K562 (cell line): Measurements from ENCODE around the gene SAP25. TPM values are rescaled to one million over a fixed set of nuclear protein-coding genes. Genes with fewer than 3 reads are reported as not detected.
A peak's percentile ranks its signal among the peaks of the same experiment; 100 is the strongest.

ENCODE experiments used
- ATAC-seq: fragments of 200-7000 bp; cut with Tn5 transposase; 3 replicates; pipeline ENCODE4 v1.9.1; 2020; ENCODE audit warnings: moderate library complexity
- BruUV-seq: library from RNA; stranded (reverse); fragments of 400-500 nt; replicated peaks from 2 replicates; lab custom pipeline; 2021; lab: Mats Ljungman, UMichigan
- CTCF ChIA-PET: fragments of 300-600 bp; formaldehyde crosslinking; extraction: SDS; loops from one replicate; lab custom pipeline; 2021; ENCODE audit warnings: low intra/inter-chr PET ratio; lab: Yijun Ruan, JAX
- POLR2A ChIA-PET: fragments of 300-600, 350-650 bp; sonication (Branson Sonifier 250); formaldehyde crosslinking; extraction: SDS; loops from one replicate; lab custom pipeline; 2021; ENCODE audit warnings: antibody characterized with exemption, inconsistent platforms; lab: Yijun Ruan, JAX
- DNase-seq, 4 experiments: peaks; one replicate each; pipeline versions ENCODE4 v3.0.0 to v3.0.0-alpha.2; 2011 to 2018; ENCODE audit warnings: low spot score in 3 of 4, mixed read lengths in 3 of 4; ENCODE audit errors: extremely low read depth in 1 of 4
- FAIRE-seq: peaks from 2 replicates; lab custom pipeline; 2011; peaks lifted over from hg19 to GRCh38; lab: Jason Lieb, UNC
- H2AFZ ChIP-seq: 2 replicates; pipeline ENCODE4 v1.6.0; 2011; ENCODE audit warnings: low read depth, low read length, control low read depth, inconsistent platforms
- H3K27ac ChIP-seq: fragments of 200-600 bp; 3 replicates; pipeline ENCODE4 v1.8.0; 2011; ENCODE audit warnings: low read depth, mild to moderate bottlenecking, control low read depth, inconsistent platforms, low read length, moderate library complexity, mixed read lengths; ENCODE audit errors: extremely low read depth
- H3K27me3 ChIP-seq, 2 experiments: fragments of 300-600 bp in 1 of 2; 2 replicates in 1 of 2; 3 replicates in 1 of 2; pipeline versions ENCODE4 v1.6.0 to v1.8.0; 2011; ENCODE audit warnings: inconsistent platforms in 2 of 2, low read length in 2 of 2, mild to moderate bottlenecking in 1 of 2, mixed read lengths in 1 of 2, moderate library complexity in 1 of 2; ENCODE audit not compliant: control insufficient read depth in 2 of 2, insufficient read depth in 2 of 2
- H3K36me3 ChIP-seq: fragments of 300-600 bp; 3 replicates; pipeline ENCODE4 v1.8.0; 2011; ENCODE audit warnings: mild to moderate bottlenecking, low read length, inconsistent platforms; ENCODE audit not compliant: control insufficient read depth, insufficient read depth
- H3K4me1 ChIP-seq, 2 experiments: fragments of 200-600 bp in 1 of 2; replicated peaks in 1 of 2; 2 replicates in 1 of 2; 3 replicates in 1 of 2; pipeline versions ENCODE4 v1.5.1 to v1.8.0; 2011; ENCODE audit warnings: inconsistent platforms in 2 of 2, low read length in 2 of 2, mild to moderate bottlenecking in 1 of 2, mixed read lengths in 1 of 2, moderate library complexity in 1 of 2; ENCODE audit not compliant: control insufficient read depth in 2 of 2, insufficient read depth in 2 of 2
- H3K4me2 ChIP-seq: 2 replicates; pipeline ENCODE4 v1.6.1; 2011; ENCODE audit warnings: low read length, control low read depth, inconsistent platforms, mixed read lengths; ENCODE audit not compliant: insufficient read depth
- H3K4me3 ChIP-seq: fragments of 200-600 bp; sonication (generic), shearing (Covaris generic); 2 replicates; pipeline ENCODE4 v1.5.1; 2016; ENCODE audit warnings: control low read depth, inconsistent platforms
- H3K79me2 ChIP-seq: fragments of 200-600 bp; 3 replicates; pipeline ENCODE4 v1.8.0; 2011; ENCODE audit warnings: low read length, inconsistent platforms; ENCODE audit not compliant: control insufficient read depth, insufficient read depth
- H3K9ac ChIP-seq, 2 experiments: 2 replicates each; pipeline versions ENCODE4 v1.6.0 to v1.6.1; 2011; ENCODE audit warnings: low read depth in 2 of 2, low read length in 2 of 2, control low read depth in 1 of 2, inconsistent platforms in 1 of 2, mild to moderate bottlenecking in 1 of 2, mixed read lengths in 1 of 2; ENCODE audit not compliant: insufficient read depth in 1 of 2
- H3K9me1 ChIP-seq: one replicate; pipeline ENCODE4 v1.6.0; 2011; ENCODE audit warnings: inconsistent platforms, mild to moderate bottlenecking, low read length, moderate library complexity; ENCODE audit not compliant: control insufficient read depth, insufficient read depth
- H3K9me3 ChIP-seq: replicated peaks from 2 replicates; pipeline ENCODE4 v1.5.1; 2011; ENCODE audit warnings: low read depth, low read length, inconsistent platforms; ENCODE audit not compliant: control insufficient read depth, insufficient read depth
- H4K20me1 ChIP-seq: replicated peaks from 2 replicates; pipeline ENCODE4 v1.6.1; 2011; ENCODE audit warnings: low read length, inconsistent platforms, mixed read lengths; ENCODE audit not compliant: control insufficient read depth, insufficient read depth
- BRD4 ChIP-seq: fragments of 200-600 bp; sonication (generic); IDR thresholded peaks from 2 replicates; pipeline ENCODE4 v1.6.1; 2017; ENCODE audit warnings: inconsistent platforms
- C11orf30 ChIP-seq: fragments of 450-650 bp; IDR thresholded peaks from 2 replicates; pipeline ENCODE4 v1.6.1; 2016; ENCODE audit warnings: low read depth, mild to moderate bottlenecking
- CCAR2 ChIP-seq: fragments of 200-400 bp; formaldehyde crosslinking; IDR thresholded peaks from 2 replicates; pipeline ENCODE4 v1.6.1; 2017; ENCODE audit warnings: mild to moderate bottlenecking, low read depth, low read length
- CCNT2 ChIP-seq: IDR thresholded peaks from 2 replicates; pipeline ENCODE4 v1.6.1; 2011; ENCODE audit warnings: borderline replicate concordance, low read depth, mild to moderate bottlenecking, moderate library complexity, mixed read lengths, low read length; ENCODE audit not compliant: insufficient read length; ENCODE audit errors: extremely low read depth
- E4F1 ChIP-seq: fragments of 250-450 bp; sonication (Bioruptor Pico); IDR thresholded peaks from 2 replicates; pipeline ENCODE4 v1.5.0; 2021; ENCODE audit warnings: mild to moderate bottlenecking, borderline replicate concordance
- EHMT2 ChIP-seq: fragments of 450-650 bp; IDR thresholded peaks from 2 replicates; pipeline ENCODE4 v1.6.1; 2018; ENCODE audit warnings: antibody characterized with exemption
- ESRRA ChIP-seq: fragments of 450-650 bp; IDR thresholded peaks from 2 replicates; pipeline ENCODE4 v1.6.1; 2014; ENCODE audit warnings: low read depth, mild to moderate bottlenecking, moderate library complexity, borderline replicate concordance
- GTF2A2 ChIP-seq: IDR thresholded peaks from 2 replicates; pipeline ENCODE4 v1.6.1; 2016; ENCODE audit warnings: mild to moderate bottlenecking, missing genetic modification characterization, missing compliant biosample characterization
- POLR2A ChIP-seq: fragments of 450-650 bp; conservative IDR thresholded peaks from 2 replicates; pipeline ENCODE4 v1.6.1; 2016
- ZBTB1 ChIP-seq: sonication (generic); formaldehyde crosslinking; IDR thresholded peaks from 2 replicates; pipeline ENCODE4 v1.8.1; 2023; ENCODE audit warnings: missing genetic modification reagents, low read depth, mild to moderate bottlenecking, borderline replicate concordance
- ZNF184 ChIP-seq: sonication (generic); formaldehyde crosslinking; IDR thresholded peaks from 2 replicates; pipeline ENCODE4 v1.5.0; 2020; ENCODE audit warnings: missing genetic modification reagents
- ZNF316 ChIP-seq: fragments of 450-650 bp; IDR thresholded peaks from 2 replicates; pipeline ENCODE4 v1.6.1; 2016
- ZNF444 ChIP-seq: fragments of 250-450 bp; sonication (Bioruptor Pico); IDR thresholded peaks from 2 replicates; pipeline ENCODE4 v1.4.0; 2020; ENCODE audit warnings: mild to moderate bottlenecking, moderate library complexity
- WGBS: fragments of 100-300 bp; shearing (Covaris generic); methylation state at CpG from one replicate; pipeline ENCODE4 v1.1.6; 2016; ENCODE audit warnings: low coverage, mixed read lengths; ENCODE audit not compliant: insufficient coverage; ENCODE audit errors: missing lambda C conversion rate; 5-methylcytosine and 5-hydroxymethylcytosine counted together
- in situ Hi-C: fragments of 300-500 bp; cut with MboI; formaldehyde crosslinking; loops from 4 replicates; pipeline ENCODE4 v1.15.0; 2018; ENCODE audit warnings: inconsistent platforms, mixed read lengths
- intact Hi-C: fragments of 100-400 bp; cut with micrococcal nuclease; formaldehyde crosslinking; loops from 2 replicates; pipeline ENCODE4 v1.14.2; 2022
- polyA plus RNA-seq, 8 experiments: library from polyadenylated mRNA; depleted of rRNA in 4 of 8; stranded (reverse) in 5 of 8; unstranded in 3 of 8; fragments of >200 nt; fragmentation: Nextera tagmentation in 2 of 8; fragmentation: Illumina TruSeq in 1 of 8; extraction: Ambion mirVana in 2 of 8; extraction: Trizol in 1 of 8; gene quantifications; 2 replicates each; pipeline versions ENCODE4 v1.2.1 to v1.2.3, GENCODE V29; 2011 to 2014; ENCODE audit warnings: inconsistent platforms in 1 of 8, missing spikeins in 1 of 8
- total RNA-seq, 7 experiments: library from RNA; depleted of rRNA in 6 of 7; stranded (reverse); fragments of >200 nt in 6 of 7; fragmentation: Illumina TruSeq in 2 of 7; extraction: Trizol in 2 of 7; gene quantifications; 2 replicates each; pipeline versions ENCODE4 v1.2.1 to v1.2.3, GENCODE V29; 2011 to 2021; ENCODE audit warnings: low replicate concordance in 1 of 7

The SAP25 gene
- total and polyA plus RNA-seq, 9 of the 15 experiments (the other 6 are each of a cell fraction or from before 2014, with no cell fraction given), result 0.13 to 5.3 (median 0.78) TPM; not detected in 1

GRCh38 chr7:100575746-100576383 lies 2.2 kb upstream of the SAP25 start:
- ChIA-PET CTCF (no interaction called here), POLR2A (interaction anchor here (3.6 kb wide), 1 partner anchor 10 kb away, joined by 27 read pairs; the partner anchor contains the start of genes FBXO24 and LRCH4)
- Histone ChIP-seq H3K9ac (peak overlapping the region in 1 of 2 experiments; percentile 62; a peak in 2 of 4 replicates), H3K9me3 (no peaks in the 10 kb centered on the region), H3K79me2 (no peaks in the 10 kb centered on the region), H3K27ac (no peak overlapping the region), H3K4me1 (peaks cover 0 to 71% of the 10 kb centered on the region in 2 experiments; a peak in 3 of 5 replicates), H4K20me1 (no peaks in the 10 kb centered on the region; the same call in 1 of the 2 replicates), H3K4me3 (no peak overlapping the region), H3K9me1 (peaks cover 4% of the 10 kb centered on the region), H3K36me3 (peaks cover 71% of the 10 kb centered on the region), H3K4me2 (no peak overlapping the region), H3K27me3 (no peaks in the 10 kb centered on the region), H2AFZ (no peak overlapping the region)
- DNase-seq (no peak), FAIRE-seq (no peak), ATAC-seq (no peak)
- TF ChIP-seq POLR2A (no peak), ZBTB1 (no peak), C11orf30 (no peak), ESRRA (no peak), CCAR2 (no peak), ZNF444 (no peak), ZNF184 (no peak), EHMT2 (no peak), CCNT2 (no peak), E4F1 (CRISPR knock-in tag) (no peak), ZNF316 (no peak), BRD4 (no peak), GTF2A2 (tag) (no peak)
- 90% methylated on average over 11 of the region's 17 CpGs for WGBS
- in situ Hi-C loops, result no loop called here
- BruUV-seq, result no TSS peak
- intact Hi-C loops, result no loop called here
